Smooth muscle cell (in vitro differentiated cells): Measurements from ENCODE around the gene DCAF4L1. TPM values are rescaled to one million over a fixed set of nuclear protein-coding genes. Genes with fewer than 3 reads are reported as not detected.
A peak's percentile ranks its signal among the peaks of the same experiment; 100 is the strongest.

Source experiments
- DNase-seq: peaks from one replicate; lab custom pipeline; 2025; ENCODE audit not compliant: unreplicated experiment; lab: John Stamatoyannopoulos, UW
- H2AFZ ChIP-seq: fragments of 200-600 bp; sonication (generic); 2 replicates; pipeline ENCODE4 v1.6.0; 2016; ENCODE audit warnings: antibody characterized with exemption, low read depth, mild to moderate bottlenecking
- H3F3A ChIP-seq: fragments of 200-600 bp; sonication (generic); 2 replicates; pipeline ENCODE4 v1.6.0; 2017; ENCODE audit warnings: antibody characterized with exemption, low read depth
- H3K27ac ChIP-seq: fragments of 200-600 bp; sonication (generic); 2 replicates; pipeline ENCODE4 v1.5.1; 2016; ENCODE audit warnings: low read depth, mild to moderate bottlenecking
- H3K27me3 ChIP-seq: fragments of 200-600 bp; sonication (generic); 2 replicates; pipeline ENCODE4 v1.6.1; 2016; ENCODE audit warnings: low read depth, mild to moderate bottlenecking
- H3K36me3 ChIP-seq: fragments of 200-600 bp; sonication (generic); 2 replicates; pipeline ENCODE4 v1.5.1; 2016; ENCODE audit warnings: low read depth
- H3K4me1 ChIP-seq: fragments of 200-600 bp; sonication (generic); 2 replicates; pipeline ENCODE4 v1.5.1; 2016; ENCODE audit warnings: low read depth
- H3K4me2 ChIP-seq: fragments of 200-600 bp; sonication (generic); 2 replicates; pipeline ENCODE4 v1.6.0; 2016; ENCODE audit warnings: mild to moderate bottlenecking
- H3K4me3 ChIP-seq: fragments of 200-600 bp; sonication (generic); 2 replicates; pipeline ENCODE4 v1.5.1; 2016; ENCODE audit warnings: mild to moderate bottlenecking
- H3K79me2 ChIP-seq: fragments of 200-600 bp; sonication (generic); 2 replicates; pipeline ENCODE4 v1.6.0; 2016; ENCODE audit warnings: low read depth, mild to moderate bottlenecking
- H3K9ac ChIP-seq: fragments of 200-600 bp; sonication (generic); 2 replicates; pipeline ENCODE4 v1.6.0; 2016; ENCODE audit warnings: low read depth
- H3K9me3 ChIP-seq: fragments of 200-600 bp; sonication (generic); replicated peaks from 2 replicates; pipeline ENCODE4 v1.5.1; 2016; ENCODE audit warnings: low read depth
- H4K20me1 ChIP-seq: fragments of 200-600 bp; sonication (generic); 2 replicates; pipeline ENCODE4 v1.6.0; 2016; ENCODE audit warnings: low read depth
- WGBS: methylation state at CpG from one replicate; pipeline ENCODE4 v1.1.7; 2016; ENCODE audit warnings: low lambda C conversion rate; 5-methylcytosine and 5-hydroxymethylcytosine counted together
- polyA plus RNA-seq: library from polyadenylated mRNA; unstranded; fragments of >200 nt; fragmentation: Nextera tagmentation; extraction: Ambion mirVana; gene quantifications from 2 replicates; pipeline ENCODE4 v1.2.1, GENCODE V29; 2016
- total RNA-seq: library from RNA; depleted of rRNA; stranded (reverse); fragments of >200 nt; gene quantifications from 2 replicates; pipeline ENCODE4 v1.2.3, GENCODE V29; 2014
- TF ChIP-seq, protein P1 (sequence below): fragments of 200-600 bp; sonication (generic); IDR thresholded peaks from 2 replicates; pipeline ENCODE4 v1.5.1; 2017; ENCODE audit warnings: borderline replicate concordance, mild to moderate bottlenecking, antibody characterized with exemption; ENCODE audit not compliant: insufficient read depth, poor library complexity, severe bottlenecking

The DCAF4L1 gene
- total and polyA plus RNA-seq, 2 experiments from 2014 or later, result 0.11 to 0.31 TPM

DNA sequence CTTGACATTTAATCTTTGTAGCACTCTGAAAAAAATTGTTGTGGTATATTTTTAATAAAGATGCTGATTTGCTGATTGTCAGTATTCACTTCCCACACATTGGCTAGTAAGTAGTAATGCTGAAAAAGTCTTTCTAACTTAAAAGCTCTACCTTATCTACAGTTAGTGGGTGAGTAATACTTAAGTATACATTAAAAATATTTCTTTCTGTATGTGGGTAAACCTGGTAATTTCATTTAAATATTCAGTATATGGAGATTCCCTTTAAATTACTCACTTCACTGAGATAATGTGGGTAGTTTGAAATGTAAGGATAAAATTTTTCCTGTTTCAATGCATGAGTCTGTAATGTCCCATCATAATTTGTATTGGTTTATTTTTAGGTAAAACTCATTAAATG, 40.7 kb upstream of the DCAF4L1 start:
- TF ChIP-seq, protein P1, sequence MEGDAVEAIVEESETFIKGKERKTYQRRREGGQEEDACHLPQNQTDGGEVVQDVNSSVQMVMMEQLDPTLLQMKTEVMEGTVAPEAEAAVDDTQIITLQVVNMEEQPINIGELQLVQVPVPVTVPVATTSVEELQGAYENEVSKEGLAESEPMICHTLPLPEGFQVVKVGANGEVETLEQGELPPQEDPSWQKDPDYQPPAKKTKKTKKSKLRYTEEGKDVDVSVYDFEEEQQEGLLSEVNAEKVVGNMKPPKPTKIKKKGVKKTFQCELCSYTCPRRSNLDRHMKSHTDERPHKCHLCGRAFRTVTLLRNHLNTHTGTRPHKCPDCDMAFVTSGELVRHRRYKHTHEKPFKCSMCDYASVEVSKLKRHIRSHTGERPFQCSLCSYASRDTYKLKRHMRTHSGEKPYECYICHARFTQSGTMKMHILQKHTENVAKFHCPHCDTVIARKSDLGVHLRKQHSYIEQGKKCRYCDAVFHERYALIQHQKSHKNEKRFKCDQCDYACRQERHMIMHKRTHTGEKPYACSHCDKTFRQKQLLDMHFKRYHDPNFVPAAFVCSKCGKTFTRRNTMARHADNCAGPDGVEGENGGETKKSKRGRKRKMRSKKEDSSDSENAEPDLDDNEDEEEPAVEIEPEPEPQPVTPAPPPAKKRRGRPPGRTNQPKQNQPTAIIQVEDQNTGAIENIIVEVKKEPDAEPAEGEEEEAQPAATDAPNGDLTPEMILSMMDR, result no peak
- H3K4me1 ChIP-seq, result peaks cover 17% of the 10 kb centered on the region
- no peak overlapping the region for H2AFZ ChIP-seq
- H3K4me3 ChIP-seq, result no peak overlapping the region
- H3K27ac ChIP-seq, result no peak overlapping the region
- H3F3A ChIP-seq, result no peaks in the 10 kb centered on the region
- peaks cover 4% of the 10 kb centered on the region for H3K36me3 ChIP-seq
- H3K27me3 ChIP-seq, result no peaks in the 10 kb centered on the region
- peaks cover 64% of the 10 kb centered on the region for H3K79me2 ChIP-seq
- H4K20me1 ChIP-seq, result peaks cover 62% of the 10 kb centered on the region
- H3K9ac ChIP-seq, result no peak overlapping the region
- no peak for DNase-seq
- no peaks in the 10 kb centered on the region for H3K9me3 ChIP-seq
- peak overlapping the region; percentile 20 for H3K4me2 ChIP-seq

DNA sequence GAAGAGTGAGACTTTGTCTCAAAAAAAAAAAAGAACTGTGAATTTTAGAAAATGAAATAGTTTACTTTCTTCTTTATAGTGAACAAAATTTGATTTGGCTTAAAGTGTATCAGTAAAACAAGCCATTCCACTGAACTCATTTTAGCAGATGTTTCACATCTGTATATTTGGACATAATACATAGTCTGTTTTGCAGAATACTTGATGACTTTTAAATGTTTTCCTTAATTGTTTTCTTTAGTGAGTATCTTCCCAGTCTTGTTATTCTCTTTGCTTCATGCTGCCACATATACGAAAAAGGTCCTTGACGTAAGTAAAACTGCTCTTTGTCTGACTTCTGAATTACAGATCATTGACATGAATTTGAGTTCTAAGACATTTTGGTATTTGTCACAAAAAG, 38.0 kb upstream of the DCAF4L1 start:
- 91% methylated on average over 2 of the region's 2 CpGs for WGBS
- no peak overlapping the region for H3K9ac ChIP-seq
- peaks cover 42% of the 10 kb centered on the region for H4K20me1 ChIP-seq
- H3K4me1 ChIP-seq, result no peaks in the 10 kb centered on the region
- TF ChIP-seq, protein P1, result no peak
- peaks cover 37% of the 10 kb centered on the region for H3K79me2 ChIP-seq
- H3F3A ChIP-seq, result no peaks in the 10 kb centered on the region
- DNase-seq, result no peak
- peaks cover 4% of the 10 kb centered on the region for H3K36me3 ChIP-seq
- no peak overlapping the region for H2AFZ ChIP-seq
- H3K4me2 ChIP-seq, result no peak overlapping the region
- no peak overlapping the region for H3K27ac ChIP-seq
- H3K4me3 ChIP-seq, result no peak overlapping the region
- H3K9me3 ChIP-seq, result no peaks in the 10 kb centered on the region
- no peaks in the 10 kb centered on the region for H3K27me3 ChIP-seq

DNA sequence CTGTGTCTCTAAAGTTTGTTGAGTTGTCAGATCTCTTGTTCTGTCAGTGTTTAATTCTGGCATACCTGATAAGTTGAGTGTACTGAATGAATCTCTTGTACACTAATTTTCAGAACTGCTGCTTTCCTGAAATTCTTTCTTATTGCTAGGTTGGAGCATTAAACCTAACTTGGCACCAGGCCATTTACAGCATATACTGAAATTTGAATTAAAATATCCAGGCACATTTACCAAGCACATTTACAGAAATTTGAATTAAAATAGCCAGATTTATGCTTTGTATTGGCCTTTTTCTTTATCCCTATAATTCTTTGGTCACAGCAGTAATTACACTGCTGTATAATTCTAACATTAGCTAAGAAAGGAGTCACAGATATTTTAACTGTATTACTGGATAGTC, 37.5 kb upstream of the DCAF4L1 start:
- TF ChIP-seq, protein P1, result no peak
- peaks cover 5% of the 10 kb centered on the region for H3K36me3 ChIP-seq

DNA sequence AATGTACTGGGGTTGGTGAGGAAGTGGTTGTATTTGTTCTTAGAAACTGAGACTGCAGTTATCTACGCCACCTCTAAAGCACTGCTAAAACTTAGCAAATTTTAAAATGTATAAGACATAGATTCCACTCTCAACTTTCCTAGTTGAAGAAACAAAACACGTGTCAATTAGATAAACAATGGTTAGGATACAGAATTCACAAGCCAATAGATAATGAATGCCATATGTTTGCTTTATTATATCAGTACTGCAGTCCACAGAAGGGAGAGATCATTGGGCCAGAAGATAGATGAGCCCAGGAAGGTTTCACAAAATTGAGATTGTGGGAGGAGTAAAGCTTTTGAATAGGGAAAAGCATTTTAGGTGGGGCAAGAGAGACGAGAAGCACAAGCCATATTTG, 32.0 kb upstream of the DCAF4L1 start:
- Histone ChIP-seq H3K27me3 (no peaks in the 10 kb centered on the region), H3K4me1 (no peaks in the 10 kb centered on the region), H3K79me2 (no peaks in the 10 kb centered on the region), H3K9ac (no peak overlapping the region), H4K20me1 (peaks cover 14% of the 10 kb centered on the region), H3K4me2 (no peak overlapping the region), H3K4me3 (no peak overlapping the region), H3K27ac (no peak overlapping the region), H3K9me3 (no peaks in the 10 kb centered on the region), H3F3A (no peaks in the 10 kb centered on the region), H3K36me3 (peaks cover 14% of the 10 kb centered on the region), H2AFZ (no peak overlapping the region)
- no peak for DNase-seq
- 91% methylated on average over 3 of the region's 3 CpGs for WGBS
- TF ChIP-seq, protein P1, result no peak

More for the DNA sequence above, 37.5 kb upstream of the DCAF4L1 start:
- Histone ChIP-seq H3K9me3 (no peaks in the 10 kb centered on the region), H4K20me1 (peaks cover 38% of the 10 kb centered on the region), H3F3A (no peaks in the 10 kb centered on the region), H3K27ac (no peak overlapping the region), H3K4me1 (no peaks in the 10 kb centered on the region), H3K27me3 (no peaks in the 10 kb centered on the region), H3K4me2 (no peak overlapping the region), H3K9ac (no peak overlapping the region), H3K4me3 (no peak overlapping the region), H3K79me2 (peaks cover 33% of the 10 kb centered on the region), H2AFZ (no peak overlapping the region)
- no peak for DNase-seq
